K562 (cell line): ENCODE data around the gene DTD1. TPM values are rescaled to one million over a fixed set of nuclear protein-coding genes. Genes with fewer than 3 reads are reported as not detected.

Source experiments
- ATAC-seq: fragments of 200-7000 bp; cut with Tn5 transposase; 3 replicates; pipeline ENCODE4 v1.9.1; 2020; ENCODE audit warnings: moderate library complexity
- BruUV-seq: library from RNA; stranded (reverse); fragments of 400-500 nt; replicated peaks from 2 replicates; lab custom pipeline; 2021; lab: Mats Ljungman, UMichigan
- CTCF ChIA-PET: fragments of 300-600 bp; formaldehyde crosslinking; extraction: SDS; loops from one replicate; lab custom pipeline; 2021; ENCODE audit warnings: low intra/inter-chr PET ratio; lab: Yijun Ruan, JAX
- POLR2A ChIA-PET: fragments of 300-600, 350-650 bp; sonication (Branson Sonifier 250); formaldehyde crosslinking; extraction: SDS; loops from one replicate; lab custom pipeline; 2021; ENCODE audit warnings: antibody characterized with exemption, inconsistent platforms; lab: Yijun Ruan, JAX
- DNase-seq, 4 experiments: peaks; one replicate each; pipeline versions ENCODE4 v3.0.0 to v3.0.0-alpha.2; 2011 to 2018; ENCODE audit warnings: low spot score in 3 of 4, mixed read lengths in 3 of 4; ENCODE audit errors: extremely low read depth in 1 of 4
- FAIRE-seq: peaks from 2 replicates; lab custom pipeline; 2011; peaks lifted over from hg19 to GRCh38; lab: Jason Lieb, UNC
- H2AFZ ChIP-seq: 2 replicates; pipeline ENCODE4 v1.6.0; 2011; ENCODE audit warnings: low read depth, low read length, control low read depth, inconsistent platforms
- H3K27ac ChIP-seq: fragments of 200-600 bp; 3 replicates; pipeline ENCODE4 v1.8.0; 2011; ENCODE audit warnings: low read depth, mild to moderate bottlenecking, control low read depth, inconsistent platforms, low read length, moderate library complexity, mixed read lengths; ENCODE audit errors: extremely low read depth
- H3K27me3 ChIP-seq, 2 experiments: fragments of 300-600 bp in 1 of 2; 2 replicates in 1 of 2; 3 replicates in 1 of 2; pipeline versions ENCODE4 v1.6.0 to v1.8.0; 2011; ENCODE audit warnings: inconsistent platforms in 2 of 2, low read length in 2 of 2, mild to moderate bottlenecking in 1 of 2, mixed read lengths in 1 of 2, moderate library complexity in 1 of 2; ENCODE audit not compliant: control insufficient read depth in 2 of 2, insufficient read depth in 2 of 2
- H3K36me3 ChIP-seq: fragments of 300-600 bp; 3 replicates; pipeline ENCODE4 v1.8.0; 2011; ENCODE audit warnings: mild to moderate bottlenecking, low read length, inconsistent platforms; ENCODE audit not compliant: control insufficient read depth, insufficient read depth
- H3K4me1 ChIP-seq, 2 experiments: fragments of 200-600 bp in 1 of 2; replicated peaks in 1 of 2; 2 replicates in 1 of 2; 3 replicates in 1 of 2; pipeline versions ENCODE4 v1.5.1 to v1.8.0; 2011; ENCODE audit warnings: inconsistent platforms in 2 of 2, low read length in 2 of 2, mild to moderate bottlenecking in 1 of 2, mixed read lengths in 1 of 2, moderate library complexity in 1 of 2; ENCODE audit not compliant: control insufficient read depth in 2 of 2, insufficient read depth in 2 of 2
- H3K4me2 ChIP-seq: 2 replicates; pipeline ENCODE4 v1.6.1; 2011; ENCODE audit warnings: low read length, control low read depth, inconsistent platforms, mixed read lengths; ENCODE audit not compliant: insufficient read depth
- H3K4me3 ChIP-seq: fragments of 200-600 bp; sonication (generic), shearing (Covaris generic); 2 replicates; pipeline ENCODE4 v1.5.1; 2016; ENCODE audit warnings: control low read depth, inconsistent platforms
- H3K79me2 ChIP-seq: fragments of 200-600 bp; 3 replicates; pipeline ENCODE4 v1.8.0; 2011; ENCODE audit warnings: low read length, inconsistent platforms; ENCODE audit not compliant: control insufficient read depth, insufficient read depth
- H3K9ac ChIP-seq, 2 experiments: 2 replicates each; pipeline versions ENCODE4 v1.6.0 to v1.6.1; 2011; ENCODE audit warnings: low read depth in 2 of 2, low read length in 2 of 2, control low read depth in 1 of 2, inconsistent platforms in 1 of 2, mild to moderate bottlenecking in 1 of 2, mixed read lengths in 1 of 2; ENCODE audit not compliant: insufficient read depth in 1 of 2
- H3K9me1 ChIP-seq: one replicate; pipeline ENCODE4 v1.6.0; 2011; ENCODE audit warnings: inconsistent platforms, mild to moderate bottlenecking, low read length, moderate library complexity; ENCODE audit not compliant: control insufficient read depth, insufficient read depth
- H3K9me3 ChIP-seq: replicated peaks from 2 replicates; pipeline ENCODE4 v1.5.1; 2011; ENCODE audit warnings: low read depth, low read length, inconsistent platforms; ENCODE audit not compliant: control insufficient read depth, insufficient read depth
- H4K20me1 ChIP-seq: replicated peaks from 2 replicates; pipeline ENCODE4 v1.6.1; 2011; ENCODE audit warnings: low read length, inconsistent platforms, mixed read lengths; ENCODE audit not compliant: control insufficient read depth, insufficient read depth
- MTA1 ChIP-seq: fragments of 450-650 bp; IDR thresholded peaks from 2 replicates; pipeline ENCODE4 v1.6.1; 2017; ENCODE audit warnings: borderline replicate concordance
- PHTF2 ChIP-seq: fragments of 250-450 bp; sonication (Bioruptor Pico); IDR thresholded peaks from 2 replicates; pipeline ENCODE4 v1.5.0; 2021; ENCODE audit warnings: mild to moderate bottlenecking
- ZBTB17 ChIP-seq: fragments of 450-650 bp; formaldehyde crosslinking; IDR thresholded peaks from 2 replicates; pipeline ENCODE4 v1.4.0; 2020; ENCODE audit warnings: mild to moderate bottlenecking
- ZNF41 ChIP-seq: fragments of 250-450 bp; sonication (Bioruptor Pico); conservative IDR thresholded peaks from 2 replicates; pipeline ENCODE4 v1.4.0; 2020; ENCODE audit warnings: mild to moderate bottlenecking
- WGBS: fragments of 100-300 bp; shearing (Covaris generic); methylation state at CpG from one replicate; pipeline ENCODE4 v1.1.6; 2016; ENCODE audit warnings: low coverage, mixed read lengths; ENCODE audit not compliant: insufficient coverage; ENCODE audit errors: missing lambda C conversion rate; 5-methylcytosine and 5-hydroxymethylcytosine counted together
- in situ Hi-C: fragments of 300-500 bp; cut with MboI; formaldehyde crosslinking; loops from 4 replicates; pipeline ENCODE4 v1.15.0; 2018; ENCODE audit warnings: inconsistent platforms, mixed read lengths
- intact Hi-C: fragments of 100-400 bp; cut with micrococcal nuclease; formaldehyde crosslinking; loops from 2 replicates; pipeline ENCODE4 v1.14.2; 2022
- polyA plus RNA-seq, 8 experiments: library from polyadenylated mRNA; depleted of rRNA in 4 of 8; stranded (reverse) in 5 of 8; unstranded in 3 of 8; fragments of >200 nt; fragmentation: Nextera tagmentation in 2 of 8; fragmentation: Illumina TruSeq in 1 of 8; extraction: Ambion mirVana in 2 of 8; extraction: Trizol in 1 of 8; gene quantifications; 2 replicates each; pipeline versions ENCODE4 v1.2.1 to v1.2.3, GENCODE V29; 2011 to 2014; ENCODE audit warnings: inconsistent platforms in 1 of 8, missing spikeins in 1 of 8
- total RNA-seq, 7 experiments: library from RNA; depleted of rRNA in 6 of 7; stranded (reverse); fragments of >200 nt in 6 of 7; fragmentation: Illumina TruSeq in 2 of 7; extraction: Trizol in 2 of 7; gene quantifications; 2 replicates each; pipeline versions ENCODE4 v1.2.1 to v1.2.3, GENCODE V29; 2011 to 2021; ENCODE audit warnings: low replicate concordance in 1 of 7
- TF ChIP-seq, protein P1 (sequence below): fragments of 450-650 bp; formaldehyde crosslinking; IDR thresholded peaks from 2 replicates; pipeline ENCODE4 v1.4.0; 2020; ENCODE audit warnings: mild to moderate bottlenecking
- TF ChIP-seq, protein P2 (sequence below), 2 experiments: fragments of 450-650 bp in 1 of 2; IDR thresholded peaks; 2 replicates each; pipeline ENCODE4 v1.6.1; 2011 to 2017; ENCODE audit warnings: low read depth in 2 of 2, antibody characterized with exemption in 1 of 2, borderline replicate concordance in 1 of 2, low read length in 1 of 2, mild to moderate bottlenecking in 1 of 2, mixed read lengths in 1 of 2; ENCODE audit not compliant: control insufficient read depth in 1 of 2

DTD1 gene
- total and polyA plus RNA-seq, 9 of the 15 experiments (the other 6 are each of a cell fraction or from before 2014, with no cell fraction given), result 5.7 to 28.6 (median 26.8) TPM

DNA sequence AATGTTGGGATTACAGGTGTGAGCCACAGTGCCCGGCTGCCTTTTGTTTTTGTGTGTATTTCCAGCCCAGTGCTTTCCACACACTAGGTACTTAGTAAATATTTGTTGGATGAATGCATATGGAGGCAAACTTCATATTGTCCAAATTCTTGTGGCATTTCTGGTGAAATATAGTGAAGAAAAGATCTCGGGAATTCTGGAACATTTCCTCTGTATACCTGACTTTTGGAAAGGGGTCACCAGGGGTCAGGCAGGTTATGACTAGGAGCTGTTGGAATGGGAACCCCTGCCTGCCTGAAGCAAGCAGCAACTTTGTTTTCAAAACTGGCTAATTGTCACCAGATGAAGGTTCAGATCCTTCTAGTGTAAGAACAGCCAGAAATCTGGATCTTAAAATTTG is 213.7 kb downstream of the DTD1 start:
- H2AFZ ChIP-seq, result no peak overlapping the region
- no peak overlapping the region for H3K27ac ChIP-seq
- FAIRE-seq, result no peak
- H4K20me1 ChIP-seq, result no peaks in the 10 kb centered on the region
- no peaks in the 10 kb centered on the region for H3K9me1 ChIP-seq
- no peaks in the 10 kb centered on the region for H3K79me2 ChIP-seq
- intact Hi-C loops, result no loop called here
- no peaks in the 10 kb centered on the region for H3K27me3 ChIP-seq
- WGBS, result 0% methylated on average over 2 of the region's 2 CpGs
- no peak overlapping the region for H3K4me2 ChIP-seq
- no TSS peak for BruUV-seq
- no peak for DNase-seq
- no peak for ATAC-seq
- no peak overlapping the region for H3K4me3 ChIP-seq
- POLR2A ChIA-PET, result no interaction called here
- no peaks in the 10 kb centered on the region for H3K36me3 ChIP-seq
- TF ChIP-seq ZBTB17 (CRISPR knock-in tag) (no peak), MTA1 (no peak), ZNF41 (CRISPR knock-in tag) (no peak), PHTF2 (no peak)
- TF ChIP-seq, protein P1, sequence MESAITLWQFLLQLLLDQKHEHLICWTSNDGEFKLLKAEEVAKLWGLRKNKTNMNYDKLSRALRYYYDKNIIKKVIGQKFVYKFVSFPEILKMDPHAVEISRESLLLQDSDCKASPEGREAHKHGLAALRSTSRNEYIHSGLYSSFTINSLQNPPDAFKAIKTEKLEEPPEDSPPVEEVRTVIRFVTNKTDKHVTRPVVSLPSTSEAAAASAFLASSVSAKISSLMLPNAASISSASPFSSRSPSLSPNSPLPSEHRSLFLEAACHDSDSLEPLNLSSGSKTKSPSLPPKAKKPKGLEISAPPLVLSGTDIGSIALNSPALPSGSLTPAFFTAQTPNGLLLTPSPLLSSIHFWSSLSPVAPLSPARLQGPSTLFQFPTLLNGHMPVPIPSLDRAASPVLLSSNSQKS (CRISPR knock-in tag), result no peak
- TF ChIP-seq, protein P2, sequence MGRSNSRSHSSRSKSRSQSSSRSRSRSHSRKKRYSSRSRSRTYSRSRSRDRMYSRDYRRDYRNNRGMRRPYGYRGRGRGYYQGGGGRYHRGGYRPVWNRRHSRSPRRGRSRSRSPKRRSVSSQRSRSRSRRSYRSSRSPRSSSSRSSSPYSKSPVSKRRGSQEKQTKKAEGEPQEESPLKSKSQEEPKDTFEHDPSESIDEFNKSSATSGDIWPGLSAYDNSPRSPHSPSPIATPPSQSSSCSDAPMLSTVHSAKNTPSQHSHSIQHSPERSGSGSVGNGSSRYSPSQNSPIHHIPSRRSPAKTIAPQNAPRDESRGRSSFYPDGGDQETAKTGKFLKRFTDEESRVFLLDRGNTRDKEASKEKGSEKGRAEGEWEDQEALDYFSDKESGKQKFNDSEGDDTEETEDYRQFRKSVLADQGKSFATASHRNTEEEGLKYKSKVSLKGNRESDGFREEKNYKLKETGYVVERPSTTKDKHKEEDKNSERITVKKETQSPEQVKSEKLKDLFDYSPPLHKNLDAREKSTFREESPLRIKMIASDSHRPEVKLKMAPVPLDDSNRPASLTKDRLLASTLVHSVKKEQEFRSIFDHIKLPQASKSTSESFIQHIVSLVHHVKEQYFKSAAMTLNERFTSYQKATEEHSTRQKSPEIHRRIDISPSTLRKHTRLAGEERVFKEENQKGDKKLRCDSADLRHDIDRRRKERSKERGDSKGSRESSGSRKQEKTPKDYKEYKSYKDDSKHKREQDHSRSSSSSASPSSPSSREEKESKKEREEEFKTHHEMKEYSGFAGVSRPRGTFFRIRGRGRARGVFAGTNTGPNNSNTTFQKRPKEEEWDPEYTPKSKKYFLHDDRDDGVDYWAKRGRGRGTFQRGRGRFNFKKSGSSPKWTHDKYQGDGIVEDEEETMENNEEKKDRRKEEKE (IDR thresholded peaks at IDR 0.05; ENCODE audit: borderline replicate concordance in 1 of 2, control insufficient read depth in 1 of 2, low read depth in 2 of 2, low read length in 1 of 2), result no peak
- H3K9ac ChIP-seq, result no peak overlapping the region
- CTCF ChIA-PET, result no interaction called here
- no peaks in the 10 kb centered on the region for H3K9me3 ChIP-seq
- H3K4me1 ChIP-seq, result no peaks in the 10 kb centered on the region
- in situ Hi-C loops, result no loop called here
